Measurements from ENCODE around the gene ACACB.

ACACB gene

GRCh38 chr12:109239179-109239578 is 122.8 kb downstream of the ACACB start:
- CTCF ChIA-PET = no interaction called here
- Mint-ChIP-seq H3K4me3 (no peak overlapping the region), H3K9me3 (no peaks in the 10 kb centered on the region), H3K36me3 (peaks cover 6% of the 10 kb centered on the region), H3K27me3 (no peaks in the 10 kb centered on the region), H3K27ac (no peak overlapping the region), H3K4me1 (no peaks in the 10 kb centered on the region)
- DNase-seq = no peak

DNA sequence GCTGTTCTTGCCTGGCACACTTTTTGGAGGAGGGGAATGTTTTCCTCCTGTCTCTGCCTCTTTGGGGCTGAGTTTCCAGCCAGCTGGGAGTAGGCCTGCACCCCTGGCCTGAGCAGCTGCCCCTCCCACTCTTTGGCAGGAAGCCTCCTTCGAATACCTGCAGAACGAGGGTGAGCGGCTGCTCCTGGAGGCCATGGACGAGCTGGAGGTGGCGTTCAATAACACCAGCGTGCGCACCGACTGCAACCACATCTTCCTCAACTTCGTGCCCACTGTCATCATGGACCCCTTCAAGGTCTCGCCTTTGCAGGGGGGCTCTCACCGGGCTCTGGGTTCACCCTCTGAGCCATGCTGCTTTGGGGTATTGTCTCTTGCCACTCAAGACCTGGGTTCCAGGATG is 123.3 kb downstream of the ACACB start:
- Mint-ChIP-seq H3K4me1 (no peaks in the 10 kb centered on the region), H3K36me3 (peaks cover 6% of the 10 kb centered on the region), H3K9me3 (no peaks in the 10 kb centered on the region), H3K4me3 (no peak overlapping the region), H3K27ac (no peak overlapping the region), H3K27me3 (no peaks in the 10 kb centered on the region)
- no peak for DNase-seq
- CTCF ChIA-PET = no interaction called here

GRCh38 chr12:109240365-109240764 is 124.0 kb downstream of the ACACB start:
- Mint-ChIP-seq H3K27me3 (no peaks in the 10 kb centered on the region), H3K9me3 (no peaks in the 10 kb centered on the region), H3K4me1 (no peaks in the 10 kb centered on the region), H3K27ac (no peak overlapping the region), H3K4me3 (no peak overlapping the region), H3K36me3 (peaks cover 6% of the 10 kb centered on the region)
- DNase-seq = no peak
- CTCF ChIA-PET = no interaction called here

DNA sequence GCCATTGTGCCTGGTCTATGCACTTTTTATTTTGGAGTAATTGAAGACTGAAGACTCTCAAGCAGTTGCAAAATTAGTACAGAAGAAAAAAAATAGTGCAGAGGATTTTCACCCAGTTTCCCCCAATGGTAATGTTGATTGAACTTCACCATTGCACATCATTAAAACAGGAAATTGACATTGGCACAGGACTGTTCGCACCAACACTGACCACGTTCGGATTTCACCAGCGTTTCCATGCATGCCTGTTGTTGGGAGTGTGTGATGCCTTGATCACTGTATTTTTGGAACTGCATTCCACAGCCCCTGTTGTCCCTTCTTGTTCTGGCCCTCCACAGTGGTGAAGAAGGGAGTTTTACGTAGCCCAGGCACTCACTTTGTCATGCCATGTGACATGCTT is 125.5 kb downstream of the ACACB start:
- Mint-ChIP-seq H3K9me3 (no peaks in the 10 kb centered on the region), H3K36me3 (peaks cover 6% of the 10 kb centered on the region), H3K4me3 (no peak overlapping the region), H3K27ac (no peak overlapping the region), H3K27me3 (no peaks in the 10 kb centered on the region), H3K4me1 (no peaks in the 10 kb centered on the region)
- DNase-seq = no peak
- CTCF ChIA-PET = no interaction called here

GRCh38 chr12:109244073-109244472 is 127.7 kb downstream of the ACACB start:
- Mint-ChIP-seq H3K4me1 (no peaks in the 10 kb centered on the region), H3K27me3 (no peaks in the 10 kb centered on the region), H3K4me3 (no peak overlapping the region), H3K36me3 (peaks cover 6% of the 10 kb centered on the region), H3K9me3 (no peaks in the 10 kb centered on the region), H3K27ac (no peak overlapping the region)
- DNase-seq = no peak
- CTCF ChIA-PET = no interaction called here

DNA sequence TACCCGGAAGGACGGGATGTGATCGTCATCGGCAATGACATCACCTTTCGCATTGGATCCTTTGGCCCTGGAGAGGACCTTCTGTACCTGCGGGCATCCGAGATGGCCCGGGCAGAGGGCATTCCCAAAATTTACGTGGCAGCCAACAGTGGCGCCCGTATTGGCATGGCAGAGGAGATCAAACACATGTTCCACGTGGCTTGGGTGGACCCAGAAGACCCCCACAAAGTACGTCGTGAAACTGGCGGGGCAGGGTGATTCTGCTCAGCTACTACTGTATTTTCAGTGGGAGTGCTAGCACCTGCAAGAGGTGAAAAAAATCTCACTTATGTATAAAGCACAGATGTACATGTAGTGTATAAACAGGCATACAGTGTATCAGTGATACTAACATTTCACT is 129.8 kb downstream of the ACACB start:
- Mint-ChIP-seq H3K9me3 (no peaks in the 10 kb centered on the region), H3K4me1 (no peaks in the 10 kb centered on the region), H3K36me3 (peaks cover 6% of the 10 kb centered on the region), H3K27ac (no peak overlapping the region), H3K4me3 (no peak overlapping the region), H3K27me3 (no peaks in the 10 kb centered on the region)
- CTCF ChIA-PET = interaction anchor here (0.6 to 1.7 kb wide), 2 partner anchors 16 to 593 kb away, joined by 3 to 4 read pairs; no protein-coding TSS in a partner anchor
- DNase-seq = no peak

- Mint-ChIP-seq H3K4me3 (no peak overlapping the region), H3K4me1 (no peaks in the 10 kb centered on the region), H3K36me3 (peaks cover 7% of the 10 kb centered on the region), H3K27ac (no peak overlapping the region), H3K9me3 (peaks cover 3% of the 10 kb centered on the region), H3K27me3 (no peaks in the 10 kb centered on the region)
- CTCF ChIA-PET = interaction anchor here (1.7 kb wide), 1 partner anchor 14 kb away, joined by 4 read pairs; no protein-coding TSS in a partner anchor
- no peak for DNase-seq
Observed at GRCh38 chr12:109247831-109248654, 131.7 kb downstream of the ACACB start.

- Mint-ChIP-seq H3K27me3 (no peaks in the 10 kb centered on the region), H3K4me1 (no peaks in the 10 kb centered on the region), H3K4me3 (no peak overlapping the region), H3K9me3 (peaks cover 18% of the 10 kb centered on the region), H3K36me3 (peaks cover 20% of the 10 kb centered on the region), H3K27ac (no peak overlapping the region)
- CTCF ChIA-PET = no interaction called here
- no peak for DNase-seq
Observed at GRCh38 chr12:109250523-109250922, 134.1 kb downstream of the ACACB start.

DNA sequence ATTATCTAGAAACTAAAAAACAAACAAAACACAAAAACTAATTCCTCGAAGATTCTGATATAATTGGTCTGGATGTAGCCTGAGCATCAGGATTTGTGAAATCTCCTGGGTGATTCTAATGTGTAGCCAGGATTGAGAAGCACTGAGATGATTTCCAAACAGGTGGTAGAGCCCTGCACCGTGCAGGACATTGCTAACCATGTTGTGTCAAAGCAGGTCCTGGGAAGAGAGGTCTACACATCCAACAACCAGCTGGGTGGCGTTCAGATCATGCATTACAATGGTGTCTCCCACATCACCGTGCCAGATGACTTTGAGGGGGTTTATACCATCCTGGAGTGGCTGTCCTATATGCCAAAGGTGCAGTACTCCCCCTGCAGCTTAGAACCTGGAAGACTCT is 136.4 kb downstream of the ACACB start:
- H3K27ac Mint-ChIP-seq = no peak overlapping the region
- peaks cover 18% of the 10 kb centered on the region for H3K9me3 Mint-ChIP-seq
- no peaks in the 10 kb centered on the region for H3K27me3 Mint-ChIP-seq
- peaks cover 20% of the 10 kb centered on the region for H3K36me3 Mint-ChIP-seq
- CTCF ChIA-PET = no interaction called here
- no peak overlapping the region for H3K4me3 Mint-ChIP-seq
- DNase-seq = no peak
- H3K4me1 Mint-ChIP-seq = no peaks in the 10 kb centered on the region

DNA sequence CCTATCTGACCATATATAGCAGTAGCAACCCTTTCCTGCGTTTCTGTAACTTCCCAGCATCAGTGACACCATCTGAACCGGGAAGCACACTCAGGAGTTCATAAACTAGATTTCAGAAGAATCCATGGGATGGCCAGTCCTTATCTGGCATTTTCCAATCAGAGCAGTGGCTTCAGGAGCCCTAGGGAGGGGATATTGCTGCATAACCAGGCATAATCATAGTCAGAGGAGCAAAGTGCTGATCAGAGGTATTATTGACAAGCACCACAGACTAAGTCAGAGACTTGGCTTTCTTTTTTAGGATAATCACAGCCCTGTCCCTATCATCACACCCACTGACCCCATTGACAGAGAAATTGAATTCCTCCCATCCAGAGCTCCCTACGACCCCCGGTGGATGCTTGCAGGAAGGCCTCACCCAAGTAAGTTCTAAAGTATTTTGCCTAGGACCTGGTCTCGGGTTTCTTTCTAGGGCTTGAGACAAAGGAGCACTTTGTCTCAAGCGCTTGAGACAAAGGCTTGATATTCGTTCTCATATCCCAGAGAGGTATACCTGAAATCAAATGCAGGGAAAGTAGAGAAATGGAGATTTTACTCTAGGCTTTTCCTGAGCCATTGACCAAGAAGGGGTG is 137.6 kb downstream of the ACACB start:
- H3K27me3 Mint-ChIP-seq = no peaks in the 10 kb centered on the region
- peaks cover 20% of the 10 kb centered on the region for H3K36me3 Mint-ChIP-seq
- H3K9me3 Mint-ChIP-seq = peaks cover 18% of the 10 kb centered on the region
- no peak overlapping the region for H3K27ac Mint-ChIP-seq
- no peak overlapping the region for H3K4me3 Mint-ChIP-seq
- CTCF ChIA-PET = no interaction called here
- no peaks in the 10 kb centered on the region for H3K4me1 Mint-ChIP-seq
- DNase-seq = no peak

GRCh38 chr12:109255377-109255776 is 139.0 kb downstream of the ACACB start:
- no peaks in the 10 kb centered on the region for H3K27me3 Mint-ChIP-seq
- no peaks in the 10 kb centered on the region for H3K4me1 Mint-ChIP-seq
- H3K27ac Mint-ChIP-seq = no peak overlapping the region
- CTCF ChIA-PET = no interaction called here
- peaks cover 18% of the 10 kb centered on the region for H3K9me3 Mint-ChIP-seq
- no peak overlapping the region for H3K4me3 Mint-ChIP-seq
- no peak for DNase-seq
- H3K36me3 Mint-ChIP-seq = peaks cover 20% of the 10 kb centered on the region

- no peak for DNase-seq
- no peaks in the 10 kb centered on the region for H3K27me3 Mint-ChIP-seq
- H3K4me3 Mint-ChIP-seq = no peak overlapping the region
- peaks cover 20% of the 10 kb centered on the region for H3K36me3 Mint-ChIP-seq
- H3K4me1 Mint-ChIP-seq = no peaks in the 10 kb centered on the region
- CTCF ChIA-PET = no interaction called here
- H3K27ac Mint-ChIP-seq = no peak overlapping the region
- H3K9me3 Mint-ChIP-seq = peaks cover 18% of the 10 kb centered on the region
Observed at GRCh38 chr12:109256011-109256410, 139.6 kb downstream of the ACACB start.

DNA sequence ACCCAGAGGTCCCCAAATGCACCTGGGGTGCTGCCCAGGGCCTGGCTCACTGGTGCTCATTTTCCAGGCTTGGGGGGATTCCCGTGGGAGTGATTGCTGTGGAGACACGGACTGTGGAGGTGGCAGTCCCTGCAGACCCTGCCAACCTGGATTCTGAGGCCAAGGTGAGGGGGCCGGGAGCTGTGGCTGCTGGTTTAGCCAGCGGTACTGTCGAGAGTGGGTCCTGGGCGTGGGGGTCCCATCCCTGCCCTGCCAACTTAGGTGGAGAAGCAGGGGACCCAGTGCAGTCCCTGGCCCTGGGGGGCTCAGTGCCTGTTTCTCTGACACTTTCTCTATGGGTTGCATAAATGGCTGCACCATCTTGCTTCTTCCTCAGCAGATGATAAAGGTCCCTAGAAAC is 141.8 kb downstream of the ACACB start:
- no peak overlapping the region for H3K27ac Mint-ChIP-seq
- DNase-seq = no peak
- CTCF ChIA-PET = no interaction called here
- peaks cover 12% of the 10 kb centered on the region for H3K36me3 Mint-ChIP-seq
- peaks cover 14% of the 10 kb centered on the region for H3K9me3 Mint-ChIP-seq
- no peaks in the 10 kb centered on the region for H3K27me3 Mint-ChIP-seq
- no peaks in the 10 kb centered on the region for H3K4me1 Mint-ChIP-seq
- no peak overlapping the region for H3K4me3 Mint-ChIP-seq

DNA sequence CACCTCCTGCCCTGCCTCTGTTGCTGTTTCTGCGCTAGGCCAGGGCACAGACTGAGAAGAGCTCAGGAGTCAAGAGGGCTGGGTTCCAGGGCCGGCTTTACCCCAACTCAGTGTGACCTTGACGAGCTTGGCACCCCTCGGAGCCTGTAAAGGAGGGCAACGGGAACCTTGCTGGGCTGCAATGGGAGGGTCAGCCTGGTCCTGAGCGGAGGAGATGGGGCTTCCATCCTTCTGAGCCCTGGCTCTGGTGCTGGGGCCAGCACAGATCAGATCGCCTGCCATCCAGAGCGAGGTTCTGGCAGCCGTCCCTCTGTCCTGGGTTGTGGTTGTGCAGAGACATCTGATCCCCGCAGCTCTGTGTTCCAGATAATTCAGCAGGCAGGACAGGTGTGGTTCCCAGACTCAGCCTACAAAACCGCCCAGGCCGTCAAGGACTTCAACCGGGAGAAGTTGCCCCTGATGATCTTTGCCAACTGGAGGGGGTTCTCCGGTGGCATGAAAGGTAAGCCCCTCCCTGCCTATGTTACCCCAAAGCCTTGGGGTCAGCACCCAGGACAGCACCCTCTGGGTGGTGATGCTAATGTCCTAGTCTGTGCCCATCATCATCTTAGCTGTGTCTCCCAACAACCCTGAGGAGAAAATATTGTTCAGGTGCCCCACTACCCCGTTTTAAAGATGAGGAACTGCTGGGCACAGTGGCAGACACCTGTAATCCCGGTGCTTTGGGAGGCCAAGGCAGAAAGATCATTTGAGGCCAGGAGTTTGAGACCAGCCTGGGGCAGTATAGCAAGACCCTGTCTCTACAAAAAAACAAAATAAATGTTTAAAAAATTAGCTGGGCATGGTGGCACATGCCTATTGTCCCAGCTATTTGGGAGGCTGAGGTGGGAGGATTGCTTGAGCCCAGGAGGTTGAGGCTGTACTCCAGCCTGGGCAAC is 142.5 kb downstream of the ACACB start:
- no peaks in the 10 kb centered on the region for H3K27me3 Mint-ChIP-seq
- H3K9me3 Mint-ChIP-seq = peaks cover 7% of the 10 kb centered on the region
- no peak overlapping the region for H3K4me3 Mint-ChIP-seq
- H3K27ac Mint-ChIP-seq = no peak overlapping the region
- no peak for DNase-seq
- H3K36me3 Mint-ChIP-seq = peaks cover 7% of the 10 kb centered on the region
- no peaks in the 10 kb centered on the region for H3K4me1 Mint-ChIP-seq
- CTCF ChIA-PET = no interaction called here

All from activated naive CD4-positive, alpha-beta T cell treated with anti-CD3 and anti-CD28 coated beads, Interleukin-2, amount 10 ng/mL, durations not matched to agents 7 days and 5 days (primary cell).